Ishikawa (cell line): ENCODE data around the gene TMEM247.

Source experiments
- CEBPB ChIP-seq: IDR thresholded peaks from 2 replicates; pipeline ENCODE4 v1.6.1; 2012
- CREB1 ChIP-seq: IDR thresholded peaks from 2 replicates; pipeline ENCODE4 v1.6.1; 2012; ENCODE audit warnings: low read depth
- EGR1 ChIP-seq: IDR thresholded peaks from 2 replicates; pipeline ENCODE4 v1.6.1; 2012
- EP300 ChIP-seq: IDR thresholded peaks from 2 replicates; pipeline ENCODE4 v1.6.1; 2012; ENCODE audit warnings: borderline replicate concordance
- FOXM1 ChIP-seq: IDR thresholded peaks from 2 replicates; pipeline ENCODE4 v1.6.1; 2012; ENCODE audit warnings: low read depth, borderline replicate concordance
- MAX ChIP-seq: IDR thresholded peaks from 2 replicates; pipeline ENCODE4 v1.6.1; 2012
- NFIC ChIP-seq: IDR thresholded peaks from 2 replicates; pipeline ENCODE4 v1.6.1; 2012
- RAD21 ChIP-seq: IDR thresholded peaks from 2 replicates; pipeline ENCODE4 v1.6.1; 2012; ENCODE audit warnings: low read depth
- REST ChIP-seq: IDR thresholded peaks from 2 replicates; pipeline ENCODE4 v1.6.1; 2012; ENCODE audit warnings: low read depth, mild to moderate bottlenecking
- TAF1 ChIP-seq: IDR thresholded peaks from 2 replicates; pipeline ENCODE4 v1.6.1; 2012; ENCODE audit warnings: low read depth, mild to moderate bottlenecking
- TCF12 ChIP-seq: IDR thresholded peaks from 2 replicates; pipeline ENCODE4 v1.6.1; 2012; ENCODE audit warnings: low read depth
- TEAD4 ChIP-seq: IDR thresholded peaks from 2 replicates; pipeline ENCODE4 v1.6.1; 2012
- USF1 ChIP-seq: IDR thresholded peaks from 2 replicates; pipeline ENCODE4 v1.6.1; 2012
- YY1 ChIP-seq: IDR thresholded peaks from 2 replicates; pipeline ENCODE4 v1.6.1; 2012; ENCODE audit warnings: low read depth
- ZBTB7A ChIP-seq: IDR thresholded peaks from 2 replicates; pipeline ENCODE4 v1.6.1; 2012; ENCODE audit warnings: low read depth

TMEM247 gene

GRCh38 chr2:46439582-46439981, 39.8 kb upstream of the TMEM247 start:
- TF ChIP-seq EGR1 (no peak), TCF12 (no peak), RAD21 (no peak)

GRCh38 chr2:46441838-46442712, 37.3 kb upstream of the TMEM247 start:
- TF ChIP-seq MAX = no peak
- TF ChIP-seq RAD21 = no peak
- no peak for TF ChIP-seq NFIC
- TF ChIP-seq FOXM1 = no peak
- TF ChIP-seq EP300 = no peak
- TF ChIP-seq TCF12 = no peak
- no peak for TF ChIP-seq TAF1
- no peak for TF ChIP-seq ZBTB7A
- no peak for TF ChIP-seq EGR1
- TF ChIP-seq CREB1 = no peak
- TF ChIP-seq TEAD4 = no peak
- no peak for TF ChIP-seq REST
- TF ChIP-seq USF1 = no peak
- no peak for TF ChIP-seq YY1
- TF ChIP-seq CEBPB = no peak

GRCh38 chr2:46444732-46445131, 34.6 kb upstream of the TMEM247 start:
- TF ChIP-seq TAF1 (no peak), RAD21 (no peak), REST (no peak), EP300 (no peak), NFIC (no peak), ZBTB7A (no peak), TEAD4 (no peak), EGR1 (no peak), CEBPB (no peak), TCF12 (no peak), MAX (no peak), USF1 (no peak), YY1 (no peak), FOXM1 (no peak), CREB1 (no peak)

- TF ChIP-seq FOXM1 (no peak), MAX (no peak), TAF1 (no peak), EP300 (no peak), REST (no peak), CREB1 (no peak), TEAD4 (no peak), USF1 (no peak), EGR1 (no peak), NFIC (no peak), CEBPB (no peak), ZBTB7A (no peak), TCF12 (no peak), RAD21 (no peak), YY1 (no peak)
These were observed 33.8 kb upstream of the TMEM247 start for GRCh38 chr2:46445556-46445955.
